HT1080 (cell line): ENCODE data around the gene KIRREL3. TPM values are rescaled to one million over a fixed set of nuclear protein-coding genes. Genes with fewer than 3 reads are reported as not detected.

ENCODE experiments used
- DNase-seq: peaks from one replicate; pipeline ENCODE4 v3.0.0-alpha.2; 2015; ENCODE audit warnings: low read depth
- total RNA-seq: library from RNA; depleted of rRNA; stranded (reverse); fragments of >200 nt; shearing (Covaris generic); gene quantifications from 2 replicates; pipeline ENCODE4 v1.2.3, GENCODE V29; 2014

The KIRREL3 gene
- total RNA-seq, 1 experiment from 2014 or later, result 1.7 TPM

DNA sequence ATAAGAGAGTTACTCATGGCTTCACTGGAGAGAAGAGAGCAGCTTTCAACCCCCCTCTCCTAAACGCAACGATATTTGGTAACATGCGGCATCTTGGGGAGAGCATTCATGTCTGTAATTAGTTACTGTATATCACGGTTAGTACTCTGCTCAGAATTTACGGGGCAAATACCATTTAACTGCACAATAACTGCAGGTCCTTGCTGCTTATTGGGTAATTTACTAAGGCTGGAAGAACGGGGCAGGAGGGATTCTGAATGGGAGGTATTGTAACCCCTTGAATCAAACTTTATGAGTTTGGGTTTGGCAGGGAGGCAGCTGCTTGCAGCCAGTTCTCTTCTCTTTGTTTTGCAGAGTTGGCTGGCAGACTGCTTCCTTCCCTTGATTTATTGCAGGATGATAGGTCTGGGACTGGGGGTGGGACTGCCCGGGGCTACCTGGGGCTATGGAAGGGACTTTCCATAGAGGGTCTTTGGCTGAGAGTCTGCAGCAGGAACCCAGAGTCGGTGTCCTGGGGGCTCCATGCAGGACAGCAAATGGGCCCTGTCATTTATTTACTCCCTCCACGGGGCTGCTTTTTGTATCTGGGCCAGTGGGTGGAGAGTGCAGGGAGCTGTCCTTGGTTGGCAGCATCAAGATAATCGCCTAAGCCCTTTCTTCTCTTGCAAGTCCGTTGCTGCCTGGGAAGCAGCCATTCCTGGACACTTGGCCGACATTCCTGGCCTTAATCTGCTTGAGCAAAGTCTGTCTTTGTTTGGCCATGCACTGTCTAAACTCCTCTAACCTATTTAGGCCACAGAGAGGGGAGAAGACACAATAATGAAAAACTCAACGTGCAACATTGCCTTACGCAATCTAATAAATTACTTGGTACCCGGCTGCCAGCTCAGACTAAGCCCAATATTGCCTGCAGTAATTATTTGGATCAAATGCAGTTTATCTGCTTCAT, 456.2 kb downstream of the KIRREL3 start:
- peak; percentile 34 for DNase-seq

- DNase-seq, result no peak
Measured at GRCh38 chr11:126543691-126544090, 456.9 kb downstream of the KIRREL3 start.

- no peak for DNase-seq
Measured at GRCh38 chr11:126542334-126543015, 458.1 kb downstream of the KIRREL3 start.

DNA sequence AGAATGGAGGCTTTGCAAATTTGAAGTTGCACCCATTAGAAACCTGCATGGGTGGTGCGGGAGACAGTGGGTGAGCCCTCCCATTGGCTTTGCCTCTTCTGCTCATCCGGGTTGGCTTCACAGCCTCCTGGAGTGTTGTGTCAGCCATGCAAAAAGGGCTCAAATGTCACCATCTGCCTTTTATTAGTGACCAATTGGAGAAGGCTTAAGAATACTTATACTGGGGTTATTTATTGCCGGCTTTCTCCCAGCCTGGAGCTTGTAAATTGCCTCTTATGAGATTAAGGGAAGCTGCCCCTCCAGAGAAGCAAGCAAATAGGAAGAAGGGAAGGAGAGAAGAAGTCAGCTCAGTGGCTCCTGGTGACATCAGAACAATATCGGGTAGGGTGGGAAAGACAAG, 462.5 kb downstream of the KIRREL3 start:
- no peak for DNase-seq

- DNase-seq, result no peak
Measured at GRCh38 chr11:126537492-126537891, 463.1 kb downstream of the KIRREL3 start.

GRCh38 chr11:126534141-126534805, 466.3 kb downstream of the KIRREL3 start:
- no peak for DNase-seq

DNA sequence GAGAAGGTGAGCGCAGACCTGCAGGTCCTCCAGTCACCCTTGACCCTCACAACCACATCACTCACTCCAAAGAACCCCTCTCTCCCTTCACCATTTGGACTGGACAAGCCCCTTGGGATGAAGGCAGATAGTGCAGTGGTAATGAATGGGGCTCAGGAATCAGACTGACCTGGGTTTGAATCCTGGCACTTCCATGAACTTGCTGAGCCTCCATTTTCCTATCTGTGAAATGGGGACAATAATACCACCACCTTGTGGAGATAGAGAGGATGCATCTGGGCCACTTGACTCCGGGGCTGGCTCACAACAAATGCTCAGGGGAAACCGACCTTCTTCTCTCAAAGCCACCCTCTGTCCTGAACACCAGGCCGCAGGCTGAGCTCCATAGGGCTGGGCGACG, 467.0 kb downstream of the KIRREL3 start:
- DNase-seq, result no peak

GRCh38 chr11:126530416-126530815, 470.2 kb downstream of the KIRREL3 start:
- no peak for DNase-seq

GRCh38 chr11:126529037-126529436, 471.5 kb downstream of the KIRREL3 start:
- DNase-seq, result no peak

DNA sequence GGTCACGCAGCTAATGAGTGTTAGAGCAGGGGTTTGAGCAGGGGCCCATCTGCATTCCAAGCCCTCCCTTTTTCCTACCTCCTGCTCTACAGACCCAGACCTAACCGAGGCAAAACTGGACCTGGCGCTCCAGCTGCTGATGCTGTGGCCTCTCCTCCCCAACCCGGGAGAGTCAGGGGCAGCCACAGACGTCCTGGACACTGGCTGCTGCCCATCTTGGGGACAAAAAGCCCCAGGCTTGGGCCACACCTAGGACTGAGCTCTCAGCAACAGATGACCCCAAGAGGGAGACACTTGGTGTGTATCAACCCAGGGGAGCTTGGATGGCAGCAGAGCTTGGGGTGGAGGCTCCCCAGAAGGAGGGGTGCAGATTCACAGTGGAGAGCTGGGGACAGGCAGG, 472.5 kb downstream of the KIRREL3 start:
- DNase-seq, result no peak

DNA sequence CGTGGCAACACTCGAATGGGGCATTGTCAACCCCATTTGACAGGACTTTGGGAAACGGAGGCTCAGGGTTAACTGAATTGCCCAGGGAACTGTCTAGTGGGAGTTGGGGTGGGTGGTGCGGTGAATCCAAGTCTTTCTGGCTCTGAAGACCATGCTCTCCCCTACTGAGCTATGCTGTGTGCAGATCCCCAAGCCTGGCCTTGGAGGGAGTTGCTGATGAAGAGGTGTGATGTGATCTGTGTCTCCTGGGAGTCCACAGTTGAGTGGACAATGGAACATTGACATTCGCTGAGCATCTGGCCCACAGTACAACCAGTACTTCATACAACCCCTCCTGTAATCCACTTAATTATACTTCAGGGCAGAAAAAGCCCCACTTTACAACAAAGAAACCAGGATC, 472.9 kb downstream of the KIRREL3 start:
- no peak for DNase-seq

DNA sequence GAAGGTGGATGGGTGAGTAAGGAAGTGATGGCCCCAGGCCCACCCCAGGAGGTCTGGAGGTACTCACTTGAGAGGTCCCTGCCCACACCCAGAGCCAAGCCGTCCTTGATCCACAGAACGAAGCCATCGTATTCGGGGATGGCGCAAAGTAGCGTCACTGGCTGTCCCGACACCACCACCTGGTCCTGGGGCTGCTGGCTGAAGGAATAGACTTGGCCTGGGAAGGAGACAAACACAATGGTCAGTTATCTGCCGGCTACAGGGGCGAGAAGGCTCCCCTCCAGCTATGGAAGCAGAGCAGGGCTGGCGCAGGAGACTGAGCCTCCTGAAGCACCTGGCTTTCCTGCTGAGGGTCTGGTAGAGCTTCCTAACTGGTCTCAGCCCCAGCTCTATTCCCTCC, 474.1 kb downstream of the KIRREL3 start:
- DNase-seq, result no peak

- DNase-seq, result no peak
Measured at GRCh38 chr11:126525702-126526101, 474.9 kb downstream of the KIRREL3 start.

- DNase-seq, result no peak
Measured at GRCh38 chr11:126525216-126525615, 475.4 kb downstream of the KIRREL3 start.

- no peak for DNase-seq
Measured at GRCh38 chr11:126523441-126524205, 476.9 kb downstream of the KIRREL3 start.

DNA sequence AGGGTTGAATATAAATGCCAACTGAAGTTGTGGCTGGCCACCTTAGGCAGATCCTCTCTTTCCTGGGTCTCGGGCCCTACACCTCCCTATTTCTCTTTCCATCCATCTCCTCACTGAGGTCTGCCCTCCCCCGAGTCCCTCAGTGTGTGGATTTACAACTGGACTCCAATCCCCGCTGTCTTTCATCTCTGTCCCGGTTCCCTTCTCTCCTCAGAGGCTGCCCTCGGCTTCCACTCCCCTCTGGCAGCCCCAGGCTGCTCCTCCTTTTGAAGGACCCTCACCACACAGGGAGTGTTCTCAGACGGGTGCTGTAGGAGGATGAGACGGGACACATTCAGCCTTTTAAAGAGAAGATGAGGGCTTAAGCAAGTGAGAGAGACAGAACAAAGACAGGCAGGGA, 478.0 kb downstream of the KIRREL3 start:
- DNase-seq, result no peak

- DNase-seq, result peak; percentile 11
Measured at GRCh38 chr11:126522152-126522551, 478.4 kb downstream of the KIRREL3 start.

- DNase-seq, result no peak
Measured at GRCh38 chr11:126521196-126521595, 479.4 kb downstream of the KIRREL3 start.

DNA sequence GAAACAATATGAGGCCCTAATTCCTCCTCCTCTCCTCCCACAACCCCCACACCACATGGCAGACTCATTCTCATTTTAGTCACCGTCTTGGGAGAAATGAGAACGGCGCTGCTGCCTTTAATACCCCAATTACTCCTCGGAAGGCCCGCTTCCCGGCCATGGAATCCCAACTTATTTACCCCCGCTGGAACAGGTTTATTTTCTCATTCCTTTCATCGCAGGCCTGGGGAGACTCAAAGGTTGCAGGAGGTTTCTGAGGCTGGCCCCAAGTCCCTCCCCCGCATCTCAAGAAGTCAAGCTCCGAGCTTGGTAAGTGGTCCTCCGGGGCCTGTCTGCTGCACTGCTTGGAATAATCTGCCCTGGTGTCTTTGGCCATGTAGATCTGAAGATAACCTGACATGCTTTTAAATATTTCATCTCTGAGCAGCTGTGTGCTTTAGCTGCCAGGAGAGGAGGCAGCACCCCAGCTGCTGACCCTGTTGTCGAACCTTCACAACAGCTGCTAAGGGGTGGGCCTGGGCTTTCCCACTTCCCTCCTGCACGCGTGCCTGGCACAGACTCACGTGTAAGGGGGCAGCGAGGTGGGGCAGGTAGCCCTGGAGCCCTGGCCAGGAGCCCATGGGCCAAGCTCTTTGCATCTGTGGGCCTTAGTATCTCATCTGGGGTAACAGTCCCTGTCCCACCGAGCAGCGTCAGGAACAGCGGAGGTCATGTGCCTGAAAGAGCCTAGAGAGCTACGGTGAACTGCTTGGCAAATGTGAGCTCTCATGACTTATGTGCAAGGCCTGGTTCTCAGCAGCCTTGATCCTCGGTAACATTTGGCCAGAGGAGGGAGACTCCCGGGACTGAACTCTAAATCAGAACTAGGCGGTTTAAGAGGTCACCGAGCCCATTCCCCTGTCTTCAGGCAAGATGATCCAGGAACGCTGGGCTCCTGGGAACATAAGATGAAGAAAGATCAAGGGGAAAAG, 480.5 kb downstream of the KIRREL3 start:
- no peak for DNase-seq
